Stimulated activated naive CD8-positive, alpha-beta T cell treated with anti-CD3 and anti-CD28 coated beads, Interleukin-15, Interleukin-2, amounts not matched to agents 100 ng/mL and 50 ng/mL, for 24 hours (primary cell): ENCODE data around the gene NAT16.
"Not testable (repeated sequence)": the region's sequence is repeated elsewhere in the genome, so short reads cannot be mapped to it uniquely, and the experiment has no call there.

Source experiments
- H3K27ac Mint-ChIP-seq: one replicate; pipeline ENCODE4 v1.8.0; 2021; ENCODE audit warnings: mild to moderate bottlenecking, mixed read lengths
- H3K27me3 Mint-ChIP-seq: one replicate; pipeline ENCODE4 v1.8.0; 2021; ENCODE audit warnings: mixed read lengths
- H3K36me3 Mint-ChIP-seq: one replicate; pipeline ENCODE4 v1.8.0; 2021; ENCODE audit warnings: low read depth, mixed read lengths
- H3K4me1 Mint-ChIP-seq: one replicate; pipeline ENCODE4 v1.8.0; 2021; ENCODE audit warnings: low read depth, mixed read lengths
- H3K4me3 Mint-ChIP-seq: one replicate; pipeline ENCODE4 v1.8.0; 2021; ENCODE audit warnings: mild to moderate bottlenecking, mixed read lengths
- H3K9me3 Mint-ChIP-seq: one replicate; pipeline ENCODE4 v1.8.0; 2021; ENCODE audit warnings: mixed read lengths

Gene NAT16

DNA sequence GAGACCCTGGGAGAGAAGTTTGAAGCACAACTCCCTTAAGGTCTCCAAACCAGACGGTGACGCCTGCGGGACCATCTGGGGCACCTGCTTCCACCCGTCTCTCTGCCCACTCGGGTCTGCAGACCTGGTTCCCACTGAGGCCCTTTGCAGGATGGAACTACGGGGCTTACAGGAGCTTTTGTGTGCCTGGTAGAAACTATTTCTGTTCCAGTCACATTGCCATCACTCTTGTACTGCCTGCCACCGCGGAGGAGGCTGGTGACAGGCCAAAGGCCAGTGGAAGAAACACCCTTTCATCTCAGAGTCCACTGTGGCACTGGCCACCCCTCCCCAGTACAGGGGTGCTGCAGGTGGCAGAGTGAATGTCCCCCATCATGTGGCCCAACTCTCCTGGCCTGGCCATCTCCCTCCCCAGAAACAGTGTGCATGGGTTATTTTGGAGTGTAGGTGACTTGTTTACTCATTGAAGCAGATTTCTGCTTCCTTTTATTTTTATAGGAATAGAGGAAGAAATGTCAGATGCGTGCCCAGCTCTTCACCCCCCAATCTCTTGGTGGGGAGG, 42.4 kb downstream of the NAT16 start:
- peak overlapping the region; percentile 81 for H3K27ac Mint-ChIP-seq

GRCh38 chr7:101134399-101134980, 45.6 kb downstream of the NAT16 start:
- Mint-ChIP-seq H3K36me3 (no peaks in the 10 kb centered on the region), H3K9me3 (no peaks in the 10 kb centered on the region), H3K27me3 (peaks cover 21% of the 10 kb centered on the region), H3K4me1 (peaks cover 50% of the 10 kb centered on the region), H3K4me3 (no peak overlapping the region), H3K27ac (no peak overlapping the region)

More for the DNA sequence above, 42.4 kb downstream of the NAT16 start:
- H3K36me3 Mint-ChIP-seq, result no peaks in the 10 kb centered on the region
- H3K4me1 Mint-ChIP-seq, result peaks cover 72% of the 10 kb centered on the region
- H3K27me3 Mint-ChIP-seq, result peaks cover 14% of the 10 kb centered on the region
- H3K9me3 Mint-ChIP-seq, result no peaks in the 10 kb centered on the region
- H3K4me3 Mint-ChIP-seq, result peak overlapping the region; percentile 25

DNA sequence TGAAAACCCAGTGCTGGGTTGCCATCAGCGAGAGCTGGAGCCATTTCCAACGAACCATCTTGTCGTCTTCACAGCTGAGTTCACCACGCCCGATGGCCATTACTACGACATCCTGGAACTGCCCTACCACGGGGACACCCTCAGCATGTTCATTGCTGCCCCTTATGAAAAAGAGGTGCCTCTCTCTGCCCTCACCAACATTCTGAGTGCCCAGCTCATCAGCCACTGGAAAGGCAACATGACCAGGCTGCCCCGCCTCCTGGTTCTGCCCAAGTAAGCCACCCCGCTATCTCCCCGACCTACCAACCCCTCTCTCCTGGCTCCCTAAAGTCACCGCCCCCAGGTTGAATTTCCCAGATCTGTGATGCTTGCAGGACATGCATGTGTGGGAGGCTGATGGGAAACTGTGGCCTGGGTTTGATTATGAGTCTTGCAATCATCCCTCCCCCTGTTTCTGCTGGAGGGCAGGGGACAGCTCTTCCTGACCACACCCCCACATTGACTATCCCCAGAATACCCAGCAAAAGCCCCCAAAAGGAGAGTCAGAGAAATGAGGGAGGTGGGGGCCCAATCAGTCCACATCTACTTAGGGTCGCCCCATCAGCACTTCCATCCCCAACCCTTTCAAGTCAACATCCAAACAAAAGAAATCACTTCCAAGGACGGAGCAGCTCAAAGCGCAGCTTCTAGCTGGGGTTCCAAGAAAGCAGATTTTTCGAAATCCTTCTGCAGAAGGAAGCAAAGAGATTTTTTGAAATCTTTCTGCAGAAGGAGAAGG, 46.3 kb downstream of the NAT16 start:
- H3K27ac Mint-ChIP-seq, result no peak overlapping the region
- H3K4me3 Mint-ChIP-seq, result no peak overlapping the region
- H3K4me1 Mint-ChIP-seq, result peaks cover 43% of the 10 kb centered on the region
- no peaks in the 10 kb centered on the region for H3K36me3 Mint-ChIP-seq
- peaks cover 21% of the 10 kb centered on the region for H3K27me3 Mint-ChIP-seq
- no peaks in the 10 kb centered on the region for H3K9me3 Mint-ChIP-seq

GRCh38 chr7:101132626-101133600, 47.2 kb downstream of the NAT16 start:
- not testable (repeated sequence) for H3K36me3 Mint-ChIP-seq, H3K4me3 Mint-ChIP-seq, H3K27ac Mint-ChIP-seq, H3K9me3 Mint-ChIP-seq
- Mint-ChIP-seq H3K4me1 (peaks cover 34% of the 10 kb centered on the region), H3K27me3 (peaks cover 26% of the 10 kb centered on the region)

DNA sequence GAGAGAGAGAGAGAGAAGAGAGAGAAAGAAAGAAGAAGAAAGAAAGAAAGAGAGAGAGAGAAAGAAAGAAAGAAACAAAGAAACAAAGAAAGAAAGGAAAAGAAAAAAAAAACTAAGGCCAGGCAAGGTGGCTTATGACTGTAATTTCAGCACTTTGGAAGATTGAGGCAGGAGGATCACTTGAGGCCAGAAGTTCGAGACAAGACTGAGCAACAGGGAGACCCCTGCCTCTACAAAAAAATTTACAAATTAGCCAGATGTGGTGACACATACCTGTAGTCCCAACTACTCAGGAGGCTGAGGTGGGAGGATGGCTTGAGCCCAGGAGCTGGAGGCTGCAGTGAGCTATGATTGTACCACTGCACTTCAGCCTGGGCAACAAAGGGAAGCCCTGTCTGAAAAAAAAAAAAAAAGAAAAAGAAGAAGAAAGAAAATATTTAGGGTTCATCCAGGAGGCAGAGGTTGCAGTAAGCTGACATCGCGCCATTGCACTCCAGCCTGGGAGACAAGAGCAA, 50.4 kb downstream of the NAT16 start:
- H3K27ac Mint-ChIP-seq, result no peak overlapping the region
- H3K4me1 Mint-ChIP-seq, result peaks cover 42% of the 10 kb centered on the region
- H3K4me3 Mint-ChIP-seq, result no peak overlapping the region
- no peaks in the 10 kb centered on the region for H3K36me3 Mint-ChIP-seq
- no peaks in the 10 kb centered on the region for H3K9me3 Mint-ChIP-seq
- peaks cover 36% of the 10 kb centered on the region for H3K27me3 Mint-ChIP-seq

GRCh38 chr7:101128040-101128834, 51.9 kb downstream of the NAT16 start:
- peaks cover 31% of the 10 kb centered on the region for H3K4me1 Mint-ChIP-seq
- no peaks in the 10 kb centered on the region for H3K9me3 Mint-ChIP-seq
- no peaks in the 10 kb centered on the region for H3K36me3 Mint-ChIP-seq
- H3K27ac Mint-ChIP-seq, result no peak overlapping the region
- no peak overlapping the region for H3K4me3 Mint-ChIP-seq
- H3K27me3 Mint-ChIP-seq, result peaks cover 35% of the 10 kb centered on the region

GRCh38 chr7:101127460-101128039, 52.5 kb downstream of the NAT16 start:
- Mint-ChIP-seq H3K9me3 (no peaks in the 10 kb centered on the region), H3K4me3 (no peak overlapping the region), H3K36me3 (no peaks in the 10 kb centered on the region), H3K27me3 (peaks cover 37% of the 10 kb centered on the region), H3K27ac (no peak overlapping the region), H3K4me1 (peaks cover 31% of the 10 kb centered on the region)

DNA sequence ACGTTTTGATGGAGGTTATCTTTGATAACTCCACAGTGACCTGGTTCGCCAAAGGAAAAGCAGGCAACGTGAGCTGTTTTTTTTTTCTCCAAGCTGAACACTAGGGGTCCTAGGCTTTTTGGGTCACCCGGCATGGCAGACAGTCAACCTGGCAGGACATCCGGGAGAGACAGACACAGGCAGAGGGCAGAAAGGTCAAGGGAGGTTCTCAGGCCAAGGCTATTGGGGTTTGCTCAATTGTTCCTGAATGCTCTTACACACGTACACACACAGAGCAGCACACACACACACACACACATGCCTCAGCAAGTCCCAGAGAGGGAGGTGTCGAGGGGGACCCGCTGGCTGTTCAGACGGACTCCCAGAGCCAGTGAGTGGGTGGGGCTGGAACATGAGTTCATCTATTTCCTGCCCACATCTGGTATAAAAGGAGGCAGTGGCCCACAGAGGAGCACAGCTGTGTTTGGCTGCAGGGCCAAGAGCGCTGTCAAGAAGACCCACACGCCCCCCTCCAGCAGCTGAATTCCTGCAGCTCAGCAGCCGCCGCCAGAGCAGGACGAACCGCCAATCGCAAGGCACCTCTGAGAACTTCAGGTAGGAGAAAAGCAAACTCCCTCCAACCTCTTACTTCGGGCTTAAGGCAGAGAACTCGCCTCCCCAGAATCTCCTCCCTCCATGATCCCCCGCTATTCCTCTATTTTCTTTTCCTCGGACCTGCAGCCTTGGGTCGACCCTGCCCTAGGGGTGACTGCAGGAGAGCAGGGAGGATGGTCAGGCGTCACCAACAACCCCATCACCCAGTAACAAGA, 53.2 kb downstream of the NAT16 start, which contains the start of gene SERPINE1:
SERPINE1 (plus strand) TSS at position 454 of the 809 bp plus-strand sequence. CDS start 1,290 bp downstream, outside the sequence.
- H3K4me1 Mint-ChIP-seq, result peaks cover 38% of the 10 kb centered on the region
- peaks cover 44% of the 10 kb centered on the region for H3K27me3 Mint-ChIP-seq
- H3K9me3 Mint-ChIP-seq, result no peaks in the 10 kb centered on the region
- H3K27ac Mint-ChIP-seq, result peak within 1 kb of the TSS; percentile 56
- no peaks in the 10 kb centered on the region for H3K36me3 Mint-ChIP-seq
- H3K4me3 Mint-ChIP-seq, result peak within 1 kb of the TSS; percentile 33

GRCh38 chr7:101125989-101126650, 54.0 kb downstream of the NAT16 start:
- peaks cover 45% of the 10 kb centered on the region for H3K27me3 Mint-ChIP-seq
- peaks cover 39% of the 10 kb centered on the region for H3K4me1 Mint-ChIP-seq

GRCh38 chr7:101124376-101125056, 55.6 kb downstream of the NAT16 start:
- Mint-ChIP-seq H3K4me1 (peaks cover 39% of the 10 kb centered on the region), H3K27me3 (peaks cover 51% of the 10 kb centered on the region), H3K36me3 (no peaks in the 10 kb centered on the region), H3K9me3 (no peaks in the 10 kb centered on the region), H3K4me3 (peak overlapping the region; percentile 9), H3K27ac (peak overlapping the region; percentile 28)

More at GRCh38 chr7:101125989-101126650, 54.0 kb downstream of the NAT16 start:
- Mint-ChIP-seq H3K4me3 (no peak overlapping the region), H3K27ac (no peak overlapping the region), H3K36me3 (no peaks in the 10 kb centered on the region), H3K9me3 (no peaks in the 10 kb centered on the region)

DNA sequence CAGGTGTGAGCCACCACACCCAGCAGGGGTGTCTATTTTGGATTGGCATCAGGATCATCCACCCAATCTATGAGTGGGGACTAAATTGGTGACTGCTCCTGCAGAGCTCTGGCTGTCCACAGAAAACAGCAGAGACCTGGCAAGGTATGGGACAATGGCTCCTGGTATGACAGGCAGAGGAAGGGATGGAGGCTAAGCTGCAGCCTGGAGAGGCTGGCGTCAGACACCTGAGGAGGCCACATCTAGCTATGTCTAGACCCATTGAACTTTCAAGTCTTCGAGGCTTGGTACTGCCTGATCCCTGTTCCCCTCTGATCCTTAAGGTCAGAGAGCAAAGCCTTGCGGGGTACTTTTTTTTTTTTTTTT, 56.4 kb downstream of the NAT16 start:
- H3K27ac Mint-ChIP-seq, result no peak overlapping the region
- H3K36me3 Mint-ChIP-seq, result no peaks in the 10 kb centered on the region
- peaks cover 55% of the 10 kb centered on the region for H3K27me3 Mint-ChIP-seq
- H3K9me3 Mint-ChIP-seq, result no peaks in the 10 kb centered on the region
- H3K4me1 Mint-ChIP-seq, result peaks cover 39% of the 10 kb centered on the region
- no peak overlapping the region for H3K4me3 Mint-ChIP-seq
